ENCODE data around the gene SCGN. TPM values are rescaled to one million over a fixed set of nuclear protein-coding genes. Genes with fewer than 3 reads are reported as not detected.

Gene SCGN
- total and polyA plus RNA-seq, 10 donors = not detected

GRCh38 chr6:25749837-25750236, 97.8 kb downstream of the SCGN start:
- H3K4me1 ChIP-seq = no peaks in the 10 kb centered on the region
- H3K9me3 ChIP-seq = no peaks in the 10 kb centered on the region
- TF ChIP-seq POLR2A (IDR thresholded peaks at IDR 0.05) (no peak), POLR2AphosphoS5 (IDR thresholded peaks at IDR 0.05) (no peak)
- TF ChIP-seq, protein P1, sequence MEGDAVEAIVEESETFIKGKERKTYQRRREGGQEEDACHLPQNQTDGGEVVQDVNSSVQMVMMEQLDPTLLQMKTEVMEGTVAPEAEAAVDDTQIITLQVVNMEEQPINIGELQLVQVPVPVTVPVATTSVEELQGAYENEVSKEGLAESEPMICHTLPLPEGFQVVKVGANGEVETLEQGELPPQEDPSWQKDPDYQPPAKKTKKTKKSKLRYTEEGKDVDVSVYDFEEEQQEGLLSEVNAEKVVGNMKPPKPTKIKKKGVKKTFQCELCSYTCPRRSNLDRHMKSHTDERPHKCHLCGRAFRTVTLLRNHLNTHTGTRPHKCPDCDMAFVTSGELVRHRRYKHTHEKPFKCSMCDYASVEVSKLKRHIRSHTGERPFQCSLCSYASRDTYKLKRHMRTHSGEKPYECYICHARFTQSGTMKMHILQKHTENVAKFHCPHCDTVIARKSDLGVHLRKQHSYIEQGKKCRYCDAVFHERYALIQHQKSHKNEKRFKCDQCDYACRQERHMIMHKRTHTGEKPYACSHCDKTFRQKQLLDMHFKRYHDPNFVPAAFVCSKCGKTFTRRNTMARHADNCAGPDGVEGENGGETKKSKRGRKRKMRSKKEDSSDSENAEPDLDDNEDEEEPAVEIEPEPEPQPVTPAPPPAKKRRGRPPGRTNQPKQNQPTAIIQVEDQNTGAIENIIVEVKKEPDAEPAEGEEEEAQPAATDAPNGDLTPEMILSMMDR (IDR thresholded peaks at IDR 0.05 in 8 of 11, conservative IDR thresholded peaks at IDR 0.05 in 3 of 11) = no peak
- no peak for DNase-seq
- H3K36me3 ChIP-seq = no peaks in the 10 kb centered on the region
- WGBS, 5 donors = 33 to 45% (median 37%) methylated on average over 2 of the region's 2 CpGs
- intact Hi-C loops (cut with DNase I; ENCODE audit: low total_unique reads) = no loop called here
- H3K27ac ChIP-seq = no peak overlapping the region
- H3K27me3 ChIP-seq (replicated peaks in 1 of 7) = no peaks in the 10 kb centered on the region
- H3K4me3 ChIP-seq = no peak overlapping the region

GRCh38 chr6:25750906-25751305, 98.9 kb downstream of the SCGN start:
- TF ChIP-seq POLR2AphosphoS5 (IDR thresholded peaks at IDR 0.05) (no peak), POLR2A (IDR thresholded peaks at IDR 0.05) (no peak)
- TF ChIP-seq, protein P1 (IDR thresholded peaks at IDR 0.05 in 8 of 11, conservative IDR thresholded peaks at IDR 0.05 in 3 of 11) = no peak
- Histone ChIP-seq H3K4me3 (no peak overlapping the region), H3K9me3 (no peaks in the 10 kb centered on the region), H3K27me3 (replicated peaks in 1 of 7) (no peaks in the 10 kb centered on the region), H3K36me3 (no peaks in the 10 kb centered on the region), H3K4me1 (no peaks in the 10 kb centered on the region), H3K27ac (no peak overlapping the region)
- DNase-seq = no peak
- WGBS, 5 donors = 59 to 62% (median 60%) methylated on average over 3 of the region's 3 CpGs
- intact Hi-C loops (cut with DNase I; ENCODE audit: low total_unique reads) = no loop called here

Other genes with a start within 250 kb of the SCGN start
- not detected for gene SLC17A4, start 102.5 kb downstream of the SCGN start, total RNA-seq
- not detected for gene SLC17A4, start 102.5 kb downstream of the SCGN start, polyA plus RNA-seq
- gene SLC17A1, start 179.8 kb downstream of the SCGN start, total RNA-seq = not detected
- gene SLC17A1, start 179.8 kb downstream of the SCGN start, polyA plus RNA-seq = not detected
- not detected for gene SLC17A3, start 222.0 kb downstream of the SCGN start, total RNA-seq
- gene SLC17A3, start 222.0 kb downstream of the SCGN start, polyA plus RNA-seq = under 1 TPM in 1 of 3 donors, not detected in 2; 0.11 TPM